GM12878 (cell line): ENCODE results near the gene NPAS3. TPM values are rescaled to one million over a fixed set of nuclear protein-coding genes. Genes with fewer than 3 reads are reported as not detected.

Experiments
- ATAC-seq: fragments of 200-7000 bp; cut with Tn5 transposase; 3 replicates; pipeline ENCODE4 v1.9.1; 2020; ENCODE audit warnings: mild to moderate bottlenecking, moderate library complexity
- BruUV-seq: library from RNA; stranded (reverse); fragments of 400-500 nt; replicated peaks from 2 replicates; lab custom pipeline; 2021; lab: Mats Ljungman, UMichigan
- CTCF ChIA-PET: fragments of 300-600 bp; sonication (Branson Sonifier 250); formaldehyde crosslinking; extraction: SDS; loops from one replicate; lab custom pipeline; 2021; ENCODE audit warnings: inconsistent platforms; lab: Yijun Ruan, JAX
- POLR2A ChIA-PET: fragments of 350-600 bp; formaldehyde crosslinking; extraction: SDS; loops from one replicate; lab custom pipeline; 2021; ENCODE audit warnings: inconsistent platforms; lab: Charles Lee
- RAD21 ChIA-PET: fragments of 300-600 bp; sonication (Branson Sonifier 250); formaldehyde crosslinking; loops from one replicate; lab custom pipeline; 2023; ENCODE audit warnings: antibody characterized with exemption; ENCODE audit not compliant: unreplicated experiment; lab: Charles Lee
- SMC1A ChIA-PET: fragments of 300-600 bp; sonication (Branson Sonifier 250); formaldehyde crosslinking; loops from one replicate; lab custom pipeline; 2023; ENCODE audit not compliant: unreplicated experiment, uncharacterized antibody; lab: Charles Lee
- DNase-seq: peaks from one replicate; pipeline ENCODE4 v3.0.0-alpha.2; 2011; ENCODE audit warnings: low read depth, low spot score
- FAIRE-seq: peaks from 3 replicates; lab custom pipeline; 2011; peaks lifted over from hg19 to GRCh38; lab: Jason Lieb, UNC
- H2AFZ ChIP-seq: 2 replicates; pipeline ENCODE4 v1.6.0; 2011; ENCODE audit warnings: low read depth, low read length, control low read depth; ENCODE audit not compliant: control insufficient read depth
- H3K27ac ChIP-seq: 2 replicates; pipeline ENCODE4 v1.5.1; 2011; ENCODE audit warnings: control low read depth; ENCODE audit not compliant: control insufficient read depth, insufficient read depth
- H3K27me3 ChIP-seq, 2 experiments: replicated peaks in 1 of 2; 2 replicates each; pipeline versions ENCODE4 v1.6.0 to v1.6.1; 2011; ENCODE audit warnings: low read length in 1 of 2; ENCODE audit not compliant: control insufficient read depth in 2 of 2, insufficient read depth in 2 of 2
- H3K36me3 ChIP-seq, 2 experiments: 2 replicates each; pipeline ENCODE4 v1.5.1; 2011; ENCODE audit warnings: low read length in 1 of 2; ENCODE audit not compliant: control insufficient read depth in 2 of 2, insufficient read depth in 2 of 2
- H3K4me1 ChIP-seq: 2 replicates; pipeline ENCODE4 v1.6.1; 2011; ENCODE audit warnings: mild to moderate bottlenecking, low read length, moderate library complexity, mixed read lengths; ENCODE audit not compliant: control insufficient read depth, insufficient read depth
- H3K4me2 ChIP-seq: 2 replicates; pipeline ENCODE4 v1.6.0; 2011; ENCODE audit warnings: control low read depth; ENCODE audit not compliant: control insufficient read depth, insufficient read depth
- H3K4me3 ChIP-seq: fragments of 200-600 bp; sonication (generic); 2 replicates; pipeline ENCODE4 v1.5.1; 2016
- H3K79me2 ChIP-seq: 2 replicates; pipeline ENCODE4 v1.6.0; 2011; ENCODE audit warnings: low read length; ENCODE audit not compliant: control insufficient read depth, insufficient read depth
- H3K9ac ChIP-seq: 2 replicates; pipeline ENCODE4 v1.8.0; 2011; ENCODE audit warnings: low read length, control low read depth, mixed read lengths; ENCODE audit not compliant: control insufficient read depth, insufficient read depth
- H3K9me3 ChIP-seq: replicated peaks from 3 replicates; pipeline ENCODE4 v1.5.1; 2011; ENCODE audit warnings: mild to moderate bottlenecking, low read length; ENCODE audit not compliant: control insufficient read depth, insufficient read depth
- H4K20me1 ChIP-seq: 2 replicates; pipeline ENCODE4 v1.6.0; 2011; ENCODE audit not compliant: control insufficient read depth, insufficient read depth
- EZH2 ChIP-seq: IDR thresholded peaks from 2 replicates; pipeline ENCODE4 v1.6.1; 2012; ENCODE audit warnings: low read depth, mild to moderate bottlenecking, control low read depth, inconsistent platforms, low read length, borderline replicate concordance; ENCODE audit not compliant: control insufficient read depth
- GABPA ChIP-seq: IDR thresholded peaks from 2 replicates; pipeline ENCODE4 v1.6.1; 2014; ENCODE audit warnings: antibody characterized with exemption, low read depth, mild to moderate bottlenecking, inconsistent platforms
- JUNB ChIP-seq: IDR thresholded peaks from 2 replicates; pipeline ENCODE4 v1.6.1; 2016; ENCODE audit warnings: antibody characterized with exemption, mild to moderate bottlenecking
- JUND ChIP-seq: IDR thresholded peaks from 2 replicates; pipeline ENCODE4 v1.6.1; 2012; ENCODE audit warnings: low read depth, mild to moderate bottlenecking, low read length, improper control_type of control experiment, moderate library complexity
- NFIC ChIP-seq: IDR thresholded peaks from 2 replicates; pipeline ENCODE4 v1.6.1; 2012; ENCODE audit warnings: low read depth, mild to moderate bottlenecking, inconsistent platforms, low read length, moderate library complexity
- REST ChIP-seq: IDR thresholded peaks from 2 replicates; pipeline ENCODE4 v1.6.1; 2012; ENCODE audit warnings: mild to moderate bottlenecking, low read depth, low read length
- TARDBP ChIP-seq: IDR thresholded peaks from 2 replicates; pipeline ENCODE4 v1.6.1; 2016; ENCODE audit warnings: borderline replicate concordance
- TCF12 ChIP-seq: IDR thresholded peaks from 2 replicates; pipeline ENCODE4 v1.6.1; 2011; ENCODE audit warnings: low read depth, mild to moderate bottlenecking, low read length
- TCF3 ChIP-seq: IDR thresholded peaks from 2 replicates; pipeline ENCODE4 v1.6.1; 2012; ENCODE audit warnings: low read depth, mild to moderate bottlenecking, low read length, borderline replicate concordance; ENCODE audit not compliant: insufficient read depth
- WGBS: methylation state at CpG from one replicate; pipeline ENCODE4 v1.1.6; 2016; ENCODE audit warnings: low lambda C conversion rate; ENCODE audit not compliant: insufficient replicate concordance, insufficient coverage; ENCODE audit errors: missing lambda C conversion rate; 5-methylcytosine and 5-hydroxymethylcytosine counted together
- in situ Hi-C: fragments of 300-500 bp; cut with MboI; formaldehyde crosslinking; loops from 9 replicates; pipeline ENCODE4 v1.14.3; 2018; ENCODE audit warnings: mixed read lengths
- intact Hi-C: fragments of 100-400 bp; cut with micrococcal nuclease; formaldehyde crosslinking; loops from one replicate; pipeline ENCODE4 v1.14.2; 2022; ENCODE audit not compliant: unreplicated experiment
- polyA plus RNA-seq, 11 experiments: library from polyadenylated mRNA; depleted of rRNA in 4 of 11; unstranded in 6 of 11; stranded (reverse) in 5 of 11; fragments of >200 nt; fragmentation: Nextera tagmentation in 4 of 11; fragmentation: Illumina TruSeq in 1 of 11; extraction: Ambion mirVana in 4 of 11; extraction: Trizol in 1 of 11; gene quantifications; 1 replicate in 1 of 11; 2 replicates in 10 of 11; pipeline versions ENCODE4 v1.2.1 to v1.2.3, GENCODE V29; 2011 to 2016; ENCODE audit warnings: inconsistent platforms in 2 of 11, missing spikeins in 2 of 11, low read depth in 1 of 11
- total RNA-seq, 4 experiments: library from RNA; depleted of rRNA in 3 of 4; stranded (reverse); fragments of >200 nt in 3 of 4; fragmentation: Illumina TruSeq in 1 of 4; extraction: Trizol in 1 of 4; gene quantifications; 2 replicates each; pipeline versions ENCODE4 v1.2.1 to v1.2.3, GENCODE V29; 2013 to 2021

NPAS3 gene
- total and polyA plus RNA-seq, 10 of the 15 experiments (the other 5 are each of a cell fraction or from before 2014, with no cell fraction given) = under 0.01 to 2.7 (median 0.03) TPM; not detected in 6

GRCh38 chr14:32913725-32914124 lies 25.0 kb upstream of the NPAS3 start:
- ChIA-PET SMC1A (no interaction called here), RAD21 (no interaction called here), CTCF (no interaction called here), POLR2A (no interaction called here)
- Histone ChIP-seq H3K9me3 (no peaks in the 10 kb centered on the region), H3K4me1 (no peaks in the 10 kb centered on the region), H3K4me2 (no peak overlapping the region), H3K36me3 (no peaks in the 10 kb centered on the region), H3K79me2 (no peaks in the 10 kb centered on the region), H3K27me3 (no peaks in the 10 kb centered on the region), H3K4me3 (no peak overlapping the region), H3K9ac (no peak overlapping the region), H3K27ac (no peak overlapping the region), H4K20me1 (no peaks in the 10 kb centered on the region), H2AFZ (no peak overlapping the region)
- no TSS peak for BruUV-seq
- intact Hi-C loops (no loop called here), in situ Hi-C loops (no loop called here)
- FAIRE-seq (no peak), ATAC-seq (no peak), DNase-seq (no peak)
- no peak for TF ChIP-seq TARDBP
- TF ChIP-seq EZH2 = no peak
- TF ChIP-seq TCF12 = no peak
- no peak for TF ChIP-seq JUNB
- no peak for TF ChIP-seq GABPA
- TF ChIP-seq NFIC = no peak
- no peak for TF ChIP-seq TCF3
- no peak for TF ChIP-seq JUND
- TF ChIP-seq REST = no peak
- 6% methylated on average over 3 of the region's 3 CpGs for WGBS
